Measurements from ENCODE around the gene GNG7.
"Not testable (repeated sequence)": the region's sequence is repeated elsewhere in the genome, so short reads cannot be mapped to it uniquely, and the experiment has no call there.

GNG7 gene

DNA sequence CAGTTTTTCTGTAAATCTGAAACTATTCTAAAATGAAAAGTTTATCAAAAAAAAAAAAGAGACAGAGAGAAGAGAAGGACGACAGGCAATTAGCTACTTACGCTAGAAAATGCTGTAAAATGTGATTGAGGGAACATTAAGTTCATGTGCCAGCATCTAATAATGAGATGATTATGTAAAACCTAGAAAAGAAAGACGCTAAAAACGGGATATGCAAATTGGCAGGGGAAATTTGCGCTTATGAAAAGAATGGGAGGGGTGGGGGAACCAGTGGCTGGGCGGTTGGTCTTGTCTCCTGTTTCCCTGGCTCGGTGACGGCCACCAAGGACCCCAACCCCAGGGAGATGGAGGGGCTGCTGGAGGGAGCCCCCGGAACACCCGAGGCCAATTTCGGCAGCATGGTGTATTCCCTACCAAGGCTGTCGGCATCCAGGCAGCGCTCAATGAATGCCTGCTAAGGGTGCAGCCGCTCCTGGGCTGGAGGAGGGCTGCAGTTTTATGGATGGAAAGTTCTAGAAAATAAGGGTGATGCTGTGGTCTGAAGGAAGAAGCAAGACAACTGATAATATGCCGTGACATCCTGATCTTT, 34.2 kb downstream of the GNG7 start:
- no peak for DNase-seq

DNA sequence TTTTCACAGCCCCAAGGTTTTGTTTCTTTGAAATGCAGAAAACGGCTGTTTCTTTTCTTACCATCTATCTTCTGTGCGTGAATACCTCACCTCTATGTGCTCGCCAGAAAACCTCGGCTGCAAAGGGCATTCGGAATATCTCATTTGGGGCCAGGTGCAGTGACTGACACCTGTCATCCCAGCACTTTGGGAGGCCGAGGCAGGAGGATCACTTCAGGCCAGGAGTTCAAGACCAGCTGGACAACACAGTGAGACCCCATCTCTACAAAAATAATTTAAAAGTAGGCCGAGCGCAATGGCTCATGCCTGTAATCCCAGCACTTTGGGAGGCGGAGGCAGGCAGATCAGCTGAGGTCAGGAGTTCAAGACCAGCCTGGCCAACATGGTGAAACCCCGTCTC, 35.1 kb downstream of the GNG7 start:
- DNase-seq, result not testable (repeated sequence)

DNA sequence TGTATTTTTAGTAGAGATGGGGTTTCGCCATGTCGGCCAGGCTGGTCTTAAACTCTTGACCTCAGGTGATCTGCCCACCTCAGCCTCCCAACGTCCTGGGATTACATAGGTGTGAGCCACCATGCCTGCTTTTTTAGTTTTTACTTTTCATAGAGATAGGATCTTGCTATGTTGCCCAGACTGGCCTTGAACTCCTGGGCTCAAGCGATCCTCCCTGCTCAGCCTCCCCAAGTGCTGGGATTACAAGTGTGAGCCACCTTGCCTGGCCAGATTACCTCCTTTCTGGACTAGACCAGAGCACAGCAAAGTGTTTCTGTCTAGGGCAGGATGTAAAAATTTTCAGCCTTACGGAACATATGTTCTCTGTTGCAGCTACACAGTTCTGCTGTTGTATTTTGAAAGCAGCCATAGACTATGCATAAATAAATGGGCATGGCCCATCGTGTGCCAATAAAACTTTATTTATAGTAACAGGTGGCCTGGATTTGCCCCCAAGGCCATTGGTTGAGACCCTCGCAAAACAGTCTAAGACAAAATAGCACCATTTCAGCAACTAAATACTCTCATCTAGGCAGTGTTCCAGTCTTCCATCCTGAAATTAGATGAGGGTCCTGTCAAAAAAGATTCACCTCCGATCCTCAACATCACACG, 36.0 kb downstream of the GNG7 start:
- no peak for DNase-seq

DNA sequence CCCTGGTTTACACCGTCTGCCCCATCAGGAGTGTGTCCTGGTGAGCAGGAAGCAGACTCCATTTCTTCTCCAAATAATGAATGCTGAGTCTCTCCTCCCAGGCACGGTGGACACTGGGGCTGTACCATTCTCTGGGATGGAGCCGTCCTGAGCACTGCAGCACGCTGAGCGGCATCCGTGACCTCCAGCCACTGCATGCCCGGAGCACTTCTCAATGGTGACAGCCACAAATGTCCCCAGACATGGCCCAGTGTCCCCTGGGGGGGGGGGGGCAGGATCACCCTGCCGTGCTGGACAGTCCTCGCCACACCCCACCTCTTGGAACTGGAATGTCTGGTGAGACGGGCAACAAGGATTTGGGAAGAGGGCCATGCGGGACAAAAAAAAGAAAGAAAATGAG, 37.4 kb downstream of the GNG7 start:
- no peak for DNase-seq

DNA sequence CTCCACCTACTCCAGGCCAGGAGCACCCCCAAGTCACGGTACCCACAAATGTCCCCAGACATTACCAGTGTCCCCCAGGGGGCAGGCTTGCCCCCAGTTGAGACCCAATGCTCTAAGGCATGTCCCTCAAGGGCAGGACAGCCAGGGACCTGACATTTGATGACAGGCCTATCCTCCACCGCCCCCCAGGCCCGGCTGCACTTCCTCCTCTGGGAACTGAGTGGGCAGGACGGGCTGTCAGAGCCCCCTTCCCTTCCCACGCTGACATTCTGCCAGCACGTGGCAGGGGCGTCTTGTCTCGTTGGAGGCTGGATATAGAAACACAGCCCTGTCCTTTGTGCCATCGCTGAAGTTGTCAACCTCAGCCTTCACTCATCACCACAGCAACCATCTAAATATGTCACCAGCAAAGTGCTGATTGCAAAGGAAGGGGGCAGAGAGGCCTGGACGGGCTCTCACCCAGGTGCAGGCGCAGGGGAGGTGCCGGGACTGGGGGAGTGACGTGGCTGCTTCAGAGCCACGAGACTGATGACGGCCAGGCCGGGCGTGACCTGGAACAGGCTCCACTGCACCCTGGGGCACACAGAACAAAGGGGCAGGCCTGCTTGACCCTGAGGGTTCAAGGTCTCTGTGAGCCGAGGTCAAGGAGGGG, 38.4 kb downstream of the GNG7 start:
- no peak for DNase-seq

DNA sequence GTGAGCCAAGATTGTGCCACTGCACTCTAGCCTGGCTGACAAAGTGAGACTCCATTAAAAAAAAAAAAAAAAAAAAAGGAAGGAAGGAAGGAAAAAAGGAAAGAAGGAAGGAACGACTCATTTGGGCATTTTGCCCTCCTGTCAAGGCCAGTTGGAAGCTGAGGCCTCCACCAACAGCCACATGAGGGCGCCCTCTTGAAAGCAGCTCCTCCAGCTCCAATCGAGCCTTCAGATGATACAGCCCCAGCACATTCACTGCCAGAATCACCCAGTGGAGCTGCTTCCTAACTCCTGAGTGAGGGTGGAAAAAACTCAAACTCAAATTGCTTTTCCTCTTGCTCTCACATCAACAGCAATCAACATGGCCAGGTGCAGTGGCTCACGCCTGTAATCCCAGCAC, 40.9 kb downstream of the GNG7 start:
- DNase-seq, result no peak

DNA sequence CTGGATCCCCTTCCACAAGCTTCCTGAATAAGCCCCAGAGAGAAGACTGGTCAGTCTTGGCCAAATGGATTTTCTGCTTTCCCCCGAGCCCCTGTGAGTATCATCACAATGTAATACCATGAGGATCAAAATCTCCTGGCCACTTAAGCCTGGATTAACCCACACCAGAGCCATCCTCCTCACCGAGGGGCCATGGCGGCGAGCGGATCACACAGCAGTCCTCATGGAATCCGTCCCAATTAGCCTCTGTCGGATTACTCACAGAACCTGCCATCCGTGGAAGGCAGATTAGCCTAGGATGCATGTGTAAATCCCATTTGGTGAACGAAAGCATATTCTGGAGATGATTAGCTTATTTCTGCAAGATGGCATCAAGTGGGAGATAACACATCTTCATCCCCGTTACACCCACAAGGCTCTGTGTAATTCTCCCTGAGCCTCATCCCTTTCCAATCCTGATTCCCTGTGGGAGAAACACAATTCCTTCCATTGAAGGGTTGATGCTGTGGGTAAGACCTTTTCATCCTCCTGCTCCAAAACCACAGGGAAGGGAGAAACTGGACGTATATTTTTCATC, 42.5 kb downstream of the GNG7 start:
- no peak for DNase-seq

DNA sequence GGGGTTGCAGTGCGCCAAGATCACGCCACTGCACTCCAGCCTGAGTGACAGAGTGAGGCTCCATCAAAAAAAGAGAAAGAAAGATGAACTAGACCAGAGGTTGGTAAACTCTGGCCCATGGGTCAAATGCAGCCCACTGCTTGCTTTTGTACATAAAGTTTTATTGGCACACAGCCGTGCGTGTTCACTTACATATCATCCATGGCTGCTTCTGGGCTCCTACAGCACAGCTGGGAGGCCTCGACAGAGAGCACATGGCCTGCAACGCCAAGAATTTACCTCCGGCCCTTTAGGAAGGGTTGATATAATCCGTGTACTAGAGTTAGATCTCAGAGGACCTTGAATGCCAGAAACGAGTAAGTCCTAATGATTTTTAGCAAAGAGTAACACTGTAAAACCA, 46.0 kb downstream of the GNG7 start:
- DNase-seq, result no peak

DNA sequence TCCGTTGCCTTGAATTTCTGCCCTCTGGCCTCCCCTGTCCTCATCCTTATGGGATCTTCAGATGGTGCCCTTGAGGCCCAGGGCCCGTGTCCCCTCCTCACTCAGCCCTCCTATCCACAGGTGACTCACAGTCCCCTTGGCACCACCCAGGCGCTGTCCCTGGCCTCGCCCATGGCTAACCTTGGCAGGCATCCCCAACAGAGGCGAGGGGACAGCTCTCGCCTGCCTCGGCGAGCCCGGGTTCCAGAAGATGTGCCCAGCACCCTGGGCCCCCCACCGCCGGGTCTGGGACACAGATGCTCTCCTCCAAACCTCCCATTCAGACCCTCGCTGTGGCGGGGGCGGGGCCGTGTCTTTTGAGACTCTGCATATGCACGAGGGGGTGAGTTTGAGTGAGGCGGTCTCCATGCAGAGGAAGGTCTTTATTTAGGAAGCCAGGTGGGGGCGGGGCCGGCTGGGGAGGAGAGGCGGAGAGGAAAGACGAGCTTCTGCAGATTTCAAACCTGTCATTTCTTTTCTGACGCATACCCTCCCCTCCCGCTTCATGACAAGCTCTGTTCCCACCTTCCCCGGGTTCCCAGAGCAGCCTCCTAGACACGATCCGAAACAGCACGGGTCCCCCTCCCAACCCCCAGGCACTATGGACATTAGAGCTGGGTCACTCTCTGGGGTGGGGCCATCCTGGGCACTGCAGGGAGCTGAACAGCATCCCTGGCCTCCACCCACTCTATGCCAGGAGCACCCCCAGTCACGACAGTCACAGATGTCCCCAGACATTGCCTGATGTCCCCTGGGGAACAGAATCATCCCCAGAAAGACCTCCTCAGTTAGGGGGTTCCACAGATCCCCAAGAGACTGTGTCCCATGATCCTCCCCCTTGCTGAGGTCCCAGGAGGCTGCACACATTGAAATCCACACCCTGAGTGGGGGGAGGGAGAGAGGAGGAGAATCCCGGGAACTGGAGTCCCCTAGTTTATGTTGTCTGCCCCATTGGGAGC, 48.5 kb downstream of the GNG7 start:
- DNase-seq, result no peak

DNA sequence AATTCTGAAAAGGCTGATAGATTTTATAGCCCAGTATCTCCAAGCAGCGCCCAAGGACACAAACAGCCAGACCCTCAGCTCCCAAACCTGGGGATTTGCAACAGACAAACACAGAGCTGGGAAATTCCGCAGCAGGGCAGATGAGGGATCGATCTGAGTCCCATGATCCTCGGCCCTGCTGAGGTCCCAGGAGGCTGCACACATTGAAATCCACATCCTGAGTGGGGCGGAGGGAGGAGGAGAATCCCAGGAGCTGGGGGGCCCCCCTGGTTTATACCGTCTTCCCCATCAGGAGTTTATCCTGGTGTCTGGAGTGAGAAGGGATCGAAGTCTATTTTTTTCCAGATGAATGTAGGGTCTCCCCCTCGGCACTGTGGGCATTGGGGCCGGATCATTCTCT, 49.3 kb downstream of the GNG7 start:
- no peak for DNase-seq

DNA sequence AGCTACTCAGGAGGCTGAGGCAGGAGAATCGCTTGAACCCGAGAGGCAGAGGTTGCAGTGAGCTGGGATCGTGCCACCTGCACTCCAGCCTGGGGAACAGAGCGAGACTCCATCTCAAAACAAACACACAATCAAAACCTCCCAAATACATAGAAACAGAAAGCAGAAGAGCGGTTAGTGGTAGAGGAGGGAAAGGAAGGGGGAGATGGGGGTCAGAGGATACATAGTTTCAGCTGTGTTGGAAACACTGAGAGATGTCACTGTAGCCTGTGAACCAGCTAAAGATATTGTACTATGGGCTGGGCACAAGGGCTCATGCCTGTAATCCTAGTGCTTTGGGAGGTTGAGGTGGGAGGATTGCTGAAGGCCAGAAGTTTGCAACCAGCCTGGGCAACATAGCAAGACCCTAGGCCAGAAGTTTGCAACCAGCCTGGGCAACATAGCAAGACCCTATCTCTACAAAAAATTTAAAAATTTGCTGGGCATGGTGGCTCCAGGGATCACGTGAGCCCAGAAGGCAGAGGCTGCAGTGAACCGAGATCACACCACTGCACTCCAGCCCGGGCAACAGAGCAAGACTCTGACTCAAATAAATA, 49.9 kb downstream of the GNG7 start:
- no peak for DNase-seq

DNA sequence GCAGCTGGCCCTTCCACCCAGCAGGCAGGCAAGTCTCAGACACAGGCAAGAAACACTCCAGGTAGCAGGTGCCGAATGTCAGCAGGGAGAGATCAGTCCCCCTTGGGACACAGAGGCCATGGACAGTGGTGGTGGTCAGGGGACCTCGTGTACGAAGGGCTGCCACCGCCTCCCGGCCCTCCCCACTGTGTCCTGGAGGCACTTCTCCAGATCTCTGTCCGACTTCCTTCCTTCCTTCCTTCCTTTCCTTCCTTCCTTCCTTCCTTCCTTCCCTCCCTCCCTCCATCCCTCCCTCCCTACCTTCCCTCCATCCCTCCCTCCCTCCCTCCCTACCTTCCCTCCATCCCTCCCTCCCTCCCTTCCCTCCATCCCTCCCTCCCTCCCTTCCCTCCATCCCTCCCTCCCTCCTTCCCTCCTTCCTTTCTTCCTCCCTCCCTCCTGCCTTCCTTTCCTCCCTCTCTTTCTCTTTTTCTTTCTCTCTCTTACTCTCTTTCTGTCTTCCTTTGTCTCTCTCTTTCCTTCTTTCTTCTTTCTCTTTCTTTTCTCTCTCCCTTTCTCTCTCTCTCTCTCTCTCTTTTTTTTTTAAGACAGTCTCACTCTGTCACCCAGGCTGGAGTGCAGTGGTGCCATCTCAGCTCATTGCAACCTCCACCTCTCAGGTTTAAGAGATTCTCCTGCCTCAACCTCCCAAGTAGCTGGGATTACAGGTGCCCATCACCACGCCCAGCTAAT, 51.3 kb downstream of the GNG7 start:
- not testable (repeated sequence) for DNase-seq

DNA sequence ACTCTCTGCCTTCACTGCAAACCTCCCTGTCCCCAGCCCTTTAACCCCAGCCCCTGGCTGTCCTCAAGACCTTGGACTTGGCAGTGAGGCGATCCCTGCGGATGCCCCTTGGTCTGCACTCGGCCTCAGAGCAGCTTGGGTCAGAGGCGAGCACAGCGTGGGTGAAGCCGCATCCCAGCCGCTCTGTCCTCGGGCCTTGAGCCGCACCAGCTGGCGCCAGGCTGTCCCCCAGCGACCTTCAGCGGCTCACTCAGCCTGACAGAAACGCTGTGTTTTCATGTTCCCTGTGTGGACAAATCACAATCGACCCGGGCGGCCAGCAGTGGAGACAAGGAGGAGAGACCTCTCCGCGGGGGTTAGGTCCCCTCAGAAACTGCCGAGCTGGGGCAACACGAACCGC, 52.0 kb downstream of the GNG7 start:
- no peak for DNase-seq

DNA sequence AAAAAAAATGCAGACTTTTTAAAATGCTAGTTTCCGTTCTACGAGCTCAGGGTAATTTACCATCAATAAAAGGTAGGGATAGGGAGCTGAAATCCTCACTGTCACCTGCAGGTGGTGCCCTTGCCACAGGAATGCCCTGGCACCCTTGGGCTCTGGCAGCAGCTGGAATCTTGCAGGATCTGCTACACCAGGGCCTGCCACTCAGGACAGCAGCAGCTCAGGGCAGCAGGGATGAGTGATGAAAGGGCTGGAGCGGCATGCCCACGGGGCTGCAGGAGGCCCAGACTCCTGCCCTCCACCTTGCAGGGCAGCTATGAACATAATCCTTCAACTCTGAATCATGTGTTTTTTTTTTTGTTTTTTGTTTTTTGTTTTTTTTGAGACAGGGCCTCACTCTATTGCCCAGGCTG, 54.0 kb downstream of the GNG7 start:
- DNase-seq, result peak; percentile 67

DNA sequence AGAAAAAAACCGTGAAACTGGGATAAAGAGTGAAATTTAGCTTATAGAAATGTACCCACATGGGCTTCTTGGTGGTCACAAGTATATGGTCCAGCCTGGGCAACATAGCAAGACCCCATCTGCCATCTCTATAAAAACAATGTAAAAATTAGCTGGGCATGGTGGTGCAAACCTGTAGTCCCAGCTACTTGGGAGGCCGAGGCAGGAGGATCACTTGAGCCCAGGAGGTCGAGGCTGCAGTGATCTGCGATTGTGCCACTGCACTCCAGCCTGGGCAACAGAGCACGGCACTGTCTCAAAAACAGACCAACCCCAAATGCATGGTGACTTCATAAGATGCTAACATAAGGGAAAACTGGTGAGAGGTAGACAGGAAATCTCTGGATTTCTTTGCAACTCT, 54.4 kb downstream of the GNG7 start:
- DNase-seq, result no peak

DNA sequence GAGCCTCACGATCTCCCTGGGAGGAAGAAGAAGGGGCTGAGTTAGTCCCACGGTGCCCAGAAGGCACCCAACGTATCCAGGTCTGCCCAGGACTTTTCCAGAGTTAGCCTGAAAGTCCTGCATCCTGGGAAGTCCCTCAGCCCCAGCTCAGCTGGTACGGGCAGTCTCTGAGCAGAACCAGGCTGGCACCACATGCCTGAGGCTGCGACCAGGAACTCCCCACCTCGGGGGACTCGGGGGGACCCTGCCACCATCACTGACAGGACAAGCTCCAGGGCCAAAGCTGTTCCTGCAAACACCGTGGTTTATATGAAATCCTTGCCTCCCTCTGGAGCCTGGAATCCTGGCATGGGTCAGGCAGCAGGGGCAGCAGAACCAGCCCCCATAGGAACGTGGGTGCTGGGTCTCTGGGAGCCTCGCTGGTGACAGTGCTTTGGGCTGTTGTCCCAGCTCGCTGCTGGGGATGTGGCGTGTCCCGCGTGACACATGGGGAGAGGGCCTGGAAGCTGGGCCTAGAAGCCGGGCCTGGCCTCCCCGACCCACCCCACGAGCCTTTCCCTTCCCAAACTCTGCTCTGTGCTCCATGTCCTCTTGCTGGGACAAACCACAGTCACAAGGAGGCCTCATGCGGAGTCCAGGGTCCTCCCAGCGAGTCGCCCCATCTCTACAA, 55.5 kb downstream of the GNG7 start:
- DNase-seq, result no peak

DNA sequence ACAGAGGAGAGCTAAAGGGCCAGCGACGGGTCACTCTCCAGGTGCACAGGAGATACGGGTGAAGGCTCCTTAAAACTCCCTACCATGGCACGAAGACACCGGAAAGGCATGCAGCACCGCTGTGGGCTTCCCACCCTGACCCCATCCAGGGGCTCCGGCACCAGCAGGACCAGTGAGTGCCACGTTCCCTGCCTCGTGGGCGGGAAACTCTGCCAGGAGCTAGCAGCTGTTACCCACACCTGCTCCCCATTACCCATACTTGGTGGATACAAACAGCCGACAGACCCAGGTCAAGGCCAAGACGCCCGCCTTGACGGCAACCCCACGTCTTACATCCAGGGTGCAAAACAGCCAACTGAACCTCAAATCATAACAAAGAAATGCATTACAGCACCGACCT, 56.7 kb downstream of the GNG7 start:
- no peak for DNase-seq

DNA sequence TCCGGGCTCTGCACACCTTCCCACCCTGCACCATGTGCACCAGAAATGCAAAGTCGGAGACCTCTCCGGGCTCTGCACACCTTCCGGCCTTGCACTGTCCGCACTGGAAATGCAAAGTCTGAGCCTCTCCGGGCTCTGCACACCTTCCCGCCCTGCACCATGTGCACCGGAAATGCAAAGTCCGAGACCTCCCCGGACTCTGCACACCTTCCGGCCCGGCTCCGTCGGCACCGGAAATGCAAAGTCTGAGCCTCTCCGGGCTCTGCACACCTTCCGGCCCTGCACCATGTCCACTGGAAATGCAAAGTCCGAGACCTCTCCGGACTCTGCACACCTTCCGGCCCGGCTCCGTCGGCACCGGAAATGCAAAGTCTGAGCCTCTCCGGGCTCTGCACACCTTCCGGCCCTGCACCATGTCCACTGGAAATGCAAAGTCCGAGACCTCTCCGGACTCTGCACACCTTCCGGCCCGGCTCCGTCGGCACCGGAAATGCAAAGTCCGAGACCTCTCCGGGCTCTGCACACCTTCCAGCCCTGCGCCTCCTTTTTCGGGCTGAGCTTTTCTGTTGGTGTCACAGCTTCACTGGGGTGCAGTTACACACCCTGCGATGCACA, 59.3 kb downstream of the GNG7 start:
- not testable (repeated sequence) for DNase-seq

DNA sequence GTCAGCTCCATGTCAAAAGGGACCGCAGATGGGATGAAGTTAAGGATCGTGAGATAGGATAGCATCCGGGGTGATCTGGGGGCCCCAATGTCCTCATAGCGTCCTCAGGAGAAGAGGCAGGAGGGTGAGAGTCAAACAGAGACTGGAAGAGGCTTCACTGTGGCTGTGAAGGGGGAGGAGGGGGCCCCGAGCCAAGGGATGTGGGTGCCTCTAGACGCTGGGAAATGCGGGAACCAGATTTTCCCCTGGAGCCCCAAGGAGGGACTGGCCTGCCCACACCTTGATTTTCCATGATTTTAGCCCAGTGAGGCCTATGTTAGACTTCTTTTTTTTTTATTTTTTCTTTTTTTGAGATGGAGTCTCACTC, 61.2 kb downstream of the GNG7 start:
- DNase-seq, result no peak

DNA sequence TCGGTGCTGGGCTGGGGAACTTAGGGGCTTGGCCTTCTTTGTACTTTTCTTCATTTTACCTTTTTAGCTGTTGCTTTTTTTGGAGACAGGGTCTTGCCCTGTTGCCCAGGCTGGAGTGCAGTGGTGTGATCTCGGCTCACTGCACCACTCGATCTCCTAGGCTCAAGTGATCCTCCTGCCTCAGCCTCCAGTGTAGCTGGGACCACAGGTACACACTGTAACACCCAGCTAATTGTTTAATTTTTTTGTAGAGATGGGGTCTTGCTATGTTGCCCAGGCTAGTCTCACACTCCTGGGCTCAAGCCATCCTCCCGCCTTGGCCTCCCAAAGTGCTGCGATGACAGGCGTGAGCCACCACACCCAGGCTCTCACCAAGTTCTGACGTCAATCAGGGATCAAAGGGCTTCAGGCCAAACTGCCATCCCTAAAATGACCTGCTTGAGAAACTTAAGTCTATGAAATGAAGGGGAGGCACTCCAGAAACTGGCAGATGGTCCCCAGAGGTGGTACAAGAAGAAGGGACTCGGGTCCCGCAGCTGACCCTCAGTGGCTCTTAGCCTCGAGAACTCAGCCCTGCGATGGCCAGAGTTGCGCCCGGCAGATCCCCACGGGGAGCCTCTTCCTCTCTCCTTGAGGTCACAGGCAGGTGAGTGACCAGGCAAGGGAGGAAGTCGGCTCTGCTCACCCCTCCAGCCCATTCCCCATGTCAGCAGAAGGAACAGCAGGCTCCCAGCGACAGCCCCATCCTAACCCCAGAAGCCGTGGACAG, 61.7 kb downstream of the GNG7 start:
- DNase-seq, result no peak

All from NCI-H774 (cell line).